ENCODE measurements around the gene UST.

- TF ChIP-seq, protein P1, sequence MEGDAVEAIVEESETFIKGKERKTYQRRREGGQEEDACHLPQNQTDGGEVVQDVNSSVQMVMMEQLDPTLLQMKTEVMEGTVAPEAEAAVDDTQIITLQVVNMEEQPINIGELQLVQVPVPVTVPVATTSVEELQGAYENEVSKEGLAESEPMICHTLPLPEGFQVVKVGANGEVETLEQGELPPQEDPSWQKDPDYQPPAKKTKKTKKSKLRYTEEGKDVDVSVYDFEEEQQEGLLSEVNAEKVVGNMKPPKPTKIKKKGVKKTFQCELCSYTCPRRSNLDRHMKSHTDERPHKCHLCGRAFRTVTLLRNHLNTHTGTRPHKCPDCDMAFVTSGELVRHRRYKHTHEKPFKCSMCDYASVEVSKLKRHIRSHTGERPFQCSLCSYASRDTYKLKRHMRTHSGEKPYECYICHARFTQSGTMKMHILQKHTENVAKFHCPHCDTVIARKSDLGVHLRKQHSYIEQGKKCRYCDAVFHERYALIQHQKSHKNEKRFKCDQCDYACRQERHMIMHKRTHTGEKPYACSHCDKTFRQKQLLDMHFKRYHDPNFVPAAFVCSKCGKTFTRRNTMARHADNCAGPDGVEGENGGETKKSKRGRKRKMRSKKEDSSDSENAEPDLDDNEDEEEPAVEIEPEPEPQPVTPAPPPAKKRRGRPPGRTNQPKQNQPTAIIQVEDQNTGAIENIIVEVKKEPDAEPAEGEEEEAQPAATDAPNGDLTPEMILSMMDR (conservative IDR thresholded peaks at IDR 0.05; ENCODE audit: low read length): no peak
- TF ChIP-seq EZH2phosphoT487 (IDR thresholded peaks at IDR 0.05; ENCODE audit: borderline replicate concordance): no peak
Observed at GRCh38 chr6:148959501-148959900, 212.7 kb downstream of the UST start.

All from Loucy (cell line).